CMK (cell line): ENCODE data around the gene ZNF140.

Source experiments
- DNase-seq: peaks from one replicate; pipeline ENCODE4 v3.0.0-alpha.2; 2010; ENCODE audit warnings: low read depth

The ZNF140 gene

DNA sequence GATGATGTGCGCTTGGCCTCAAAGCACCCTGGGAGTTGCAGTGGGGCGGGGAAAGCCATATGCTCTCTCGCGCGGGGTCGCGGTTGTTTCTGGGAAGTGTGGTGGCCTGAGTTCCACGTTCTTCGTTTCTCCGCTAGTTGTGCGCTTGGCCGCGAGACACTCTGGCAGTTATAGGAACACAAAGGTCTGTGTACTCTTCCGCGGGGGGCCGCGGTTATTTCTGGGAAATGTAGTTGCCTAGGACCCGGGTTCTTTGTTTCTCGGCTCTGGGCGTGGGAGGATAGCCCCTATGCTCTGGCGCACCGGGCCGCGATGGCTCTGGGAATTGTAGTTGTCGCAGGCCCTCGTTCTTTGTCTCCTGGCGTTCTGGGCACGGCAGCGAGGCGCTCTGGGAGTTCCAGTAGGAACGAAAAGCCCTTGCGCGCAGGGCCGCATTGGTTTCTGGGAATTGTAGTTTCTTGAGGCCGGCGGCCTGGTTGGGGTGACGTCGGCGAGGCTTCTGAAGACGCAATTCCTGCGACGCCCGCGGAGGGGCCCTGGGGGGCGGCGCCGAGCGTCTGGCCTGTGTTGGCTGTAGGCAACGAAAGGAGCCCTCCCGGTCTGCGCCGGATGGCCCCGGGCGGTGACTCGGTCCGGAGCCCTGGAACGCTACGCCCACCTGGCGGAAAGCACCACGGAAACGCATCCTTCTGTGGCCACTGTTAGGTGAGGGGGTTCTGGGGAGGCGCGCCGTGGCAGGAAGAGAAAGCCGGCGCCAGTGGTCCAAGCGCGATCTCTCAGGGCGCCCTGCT lies at the start of gene ZNF140:
Gene ZNF140, plus strand, starts transcription at position 556 of the 791 bp plus-strand sequence. CDS start 398 bp downstream, outside the sequence.
- DNase-seq = peak; percentile 91

DNA sequence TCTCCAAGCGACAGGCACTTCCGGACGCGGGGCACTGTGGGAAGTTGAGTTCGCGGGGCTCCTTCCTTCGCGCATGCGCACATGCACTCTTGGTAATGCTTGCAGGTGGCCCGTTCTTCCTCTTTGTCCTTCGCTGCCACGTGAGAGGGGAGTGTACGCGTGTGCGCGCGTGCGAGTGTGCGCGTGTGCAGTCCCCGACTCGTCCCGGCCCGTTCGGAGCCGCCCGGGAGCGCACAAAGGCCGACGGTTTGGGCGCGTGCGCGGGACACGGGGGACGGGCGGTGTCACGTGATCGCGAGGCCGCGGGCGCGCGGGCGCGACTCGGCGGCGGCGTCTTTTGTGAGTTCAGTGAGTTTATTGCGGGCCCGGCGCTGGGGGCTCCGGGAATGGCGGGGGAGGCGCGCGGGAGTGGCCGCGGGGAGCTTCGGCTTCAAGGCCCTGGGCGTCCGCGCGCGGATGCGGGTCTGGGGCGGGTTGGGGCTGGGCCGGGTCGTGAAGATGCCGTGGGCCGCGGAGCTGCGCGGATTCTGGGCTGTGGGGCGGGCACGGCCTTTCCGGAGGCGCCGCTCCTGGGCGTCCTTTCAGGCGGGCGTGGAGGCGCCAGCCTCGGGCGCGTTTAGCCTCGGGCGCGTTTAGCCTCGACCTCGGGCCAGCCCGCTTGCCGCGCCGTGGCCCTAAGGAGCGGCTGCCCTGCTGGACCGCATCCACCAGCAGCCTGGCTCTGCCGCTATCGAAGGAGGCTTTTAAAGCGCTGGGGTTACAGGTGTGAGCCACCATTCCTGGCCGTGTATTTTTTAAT lies 43.3 kb upstream of the ZNF140 start, which contains the start of gene ZNF84:
Gene ZNF84, plus strand, starts transcription at position 303 of the 799 bp plus-strand sequence. CDS start 3,959 bp downstream, outside the sequence.
- DNase-seq = peak; percentile 98

- no peak for DNase-seq
Measured at GRCh38 chr12:133038118-133038709, 42.5 kb upstream of the ZNF140 start.

DNA sequence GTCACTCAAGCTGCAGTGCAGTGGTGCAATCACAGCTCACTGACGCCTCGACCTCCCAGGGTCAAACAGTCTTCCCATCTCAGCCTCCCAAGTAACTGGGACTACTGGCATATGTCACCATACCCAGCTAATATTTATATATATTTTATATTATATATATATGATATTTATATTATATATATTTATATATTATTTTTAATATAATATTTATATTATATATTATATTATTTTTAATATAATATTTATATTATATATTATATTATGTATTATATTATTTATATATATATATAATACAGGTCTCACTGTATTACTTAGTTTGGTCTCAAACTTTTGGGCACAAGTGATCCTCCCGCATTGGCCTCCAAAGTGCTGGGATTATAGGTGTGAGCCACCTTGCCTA lies 34.0 kb upstream of the ZNF140 start:
- DNase-seq = no peak

DNA sequence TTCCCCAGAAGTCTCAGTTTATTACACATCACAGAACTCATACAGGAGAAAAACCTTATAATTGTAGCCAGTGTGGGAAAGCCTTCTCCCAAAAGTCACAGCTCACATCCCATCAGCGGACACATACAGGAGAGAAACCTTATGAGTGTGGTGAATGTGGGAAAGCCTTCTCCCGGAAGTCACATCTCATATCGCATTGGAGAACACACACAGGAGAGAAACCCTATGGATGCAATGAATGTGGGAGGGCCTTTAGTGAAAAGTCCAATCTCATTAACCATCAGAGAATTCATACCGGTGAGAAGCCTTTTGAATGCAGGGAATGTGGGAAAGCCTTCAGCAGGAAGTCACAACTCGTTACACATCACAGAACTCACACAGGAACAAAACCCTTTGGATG lies 23.3 kb upstream of the ZNF140 start:
- no peak for DNase-seq

DNA sequence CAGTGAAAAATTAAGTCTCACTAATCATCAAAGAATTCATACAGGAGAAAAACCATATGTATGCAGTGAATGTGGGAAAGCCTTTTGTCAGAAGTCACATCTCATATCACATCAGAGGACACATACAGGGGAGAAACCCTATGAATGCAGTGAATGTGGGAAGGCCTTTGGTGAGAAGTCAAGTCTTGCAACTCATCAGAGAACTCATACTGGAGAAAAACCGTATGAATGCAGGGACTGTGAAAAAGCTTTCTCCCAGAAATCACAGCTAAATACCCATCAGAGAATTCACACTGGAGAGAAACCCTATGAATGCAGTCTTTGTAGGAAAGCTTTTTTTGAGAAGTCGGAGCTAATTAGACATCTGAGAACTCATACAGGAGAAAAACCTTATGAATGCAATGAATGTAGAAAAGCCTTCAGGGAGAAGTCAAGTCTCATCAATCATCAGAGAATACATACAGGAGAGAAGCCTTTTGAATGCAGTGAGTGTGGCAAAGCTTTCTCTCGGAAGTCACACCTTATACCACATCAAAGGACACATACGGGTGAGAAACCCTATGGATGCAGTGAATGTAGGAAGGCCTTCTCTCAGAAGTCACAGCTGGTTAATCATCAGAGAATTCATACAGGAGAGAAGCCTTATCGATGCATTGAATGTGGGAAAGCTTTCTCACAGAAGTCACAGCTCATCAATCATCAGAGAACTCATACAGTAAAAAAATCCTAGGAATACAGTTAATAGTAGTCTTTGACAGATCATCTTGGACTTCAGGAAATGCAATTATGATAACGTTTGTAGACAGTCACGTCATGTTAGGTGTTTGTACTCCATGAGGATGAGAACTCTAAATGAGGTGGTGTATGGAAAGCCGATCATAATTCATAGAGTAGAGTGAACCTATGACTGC lies 22.3 kb upstream of the ZNF140 start:
- no peak for DNase-seq

GRCh38 chr12:133061954-133062353 lies 18.8 kb upstream of the ZNF140 start:
- no peak for DNase-seq

GRCh38 chr12:133063556-133063955 lies 17.2 kb upstream of the ZNF140 start:
- no peak for DNase-seq

DNA sequence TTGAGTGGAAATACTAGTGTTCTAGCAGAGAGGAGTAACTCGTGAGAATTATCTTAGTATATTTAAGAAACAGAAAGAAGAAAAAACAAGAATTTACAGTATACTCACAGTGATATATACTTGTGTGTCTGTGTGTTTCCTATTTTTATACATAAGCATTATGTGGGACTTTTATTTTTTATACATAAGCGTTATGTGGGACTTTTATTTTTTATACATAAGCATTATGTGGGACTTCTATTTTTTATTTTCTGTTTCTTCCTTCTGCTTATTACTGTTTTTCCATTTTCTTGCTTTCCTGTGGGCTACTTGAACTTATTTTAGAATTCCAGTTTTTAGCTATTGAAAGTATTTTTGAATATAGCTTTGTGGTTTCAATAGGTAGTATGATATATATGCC lies 6.9 kb upstream of the ZNF140 start:
- no peak for DNase-seq

- peak; percentile 97 for DNase-seq
Measured at GRCh38 chr12:133080026-133080367, 726 bp upstream of the ZNF140 start.

DNA sequence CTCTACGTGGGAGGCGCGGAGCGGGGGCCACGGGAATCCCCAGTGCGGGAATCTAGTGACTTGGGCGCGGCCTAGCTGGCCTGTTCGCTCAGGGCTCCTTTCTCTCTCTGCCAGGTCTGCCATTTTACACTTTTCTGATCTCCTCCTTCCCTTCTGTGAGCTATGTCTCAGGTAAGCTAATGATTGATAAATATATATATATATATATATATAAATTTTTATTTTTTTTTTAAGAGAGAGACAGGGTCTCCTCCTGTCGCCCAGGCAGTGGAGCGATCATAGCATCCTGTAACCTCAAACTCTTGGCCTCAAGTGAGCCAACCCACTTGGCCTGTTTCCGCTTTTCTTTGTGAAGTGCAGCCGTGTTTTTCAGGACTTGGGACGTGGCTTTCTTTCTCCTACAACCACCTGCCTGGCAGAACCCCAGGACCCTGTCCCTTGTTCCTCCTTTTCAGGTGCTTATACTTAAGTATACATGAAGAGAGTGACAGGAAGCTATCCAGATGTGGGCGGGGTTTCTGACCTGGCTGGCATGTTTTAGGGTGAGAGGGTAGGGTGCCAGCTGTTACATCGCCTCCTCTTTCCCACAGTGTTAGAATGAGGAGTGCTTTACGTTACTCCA lies 547 bp downstream of the ZNF140 start:
- DNase-seq = no peak

- no peak for DNase-seq
Measured at GRCh38 chr12:133083345-133083744, 2.6 kb downstream of the ZNF140 start.

DNA sequence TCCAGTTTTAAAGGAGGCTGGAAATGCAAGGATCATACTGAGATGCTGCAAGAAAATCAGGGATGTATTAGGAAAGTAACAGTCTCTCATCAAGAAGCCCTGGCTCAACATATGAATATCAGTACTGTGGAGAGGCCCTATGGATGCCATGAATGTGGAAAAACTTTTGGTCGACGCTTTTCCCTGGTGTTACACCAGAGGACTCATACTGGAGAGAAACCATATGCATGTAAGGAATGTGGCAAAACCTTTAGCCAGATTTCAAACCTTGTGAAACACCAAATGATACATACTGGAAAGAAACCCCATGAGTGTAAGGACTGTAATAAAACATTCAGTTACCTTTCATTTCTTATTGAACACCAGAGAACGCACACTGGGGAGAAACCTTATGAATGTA lies 24.9 kb downstream of the ZNF140 start:
- DNase-seq = no peak

DNA sequence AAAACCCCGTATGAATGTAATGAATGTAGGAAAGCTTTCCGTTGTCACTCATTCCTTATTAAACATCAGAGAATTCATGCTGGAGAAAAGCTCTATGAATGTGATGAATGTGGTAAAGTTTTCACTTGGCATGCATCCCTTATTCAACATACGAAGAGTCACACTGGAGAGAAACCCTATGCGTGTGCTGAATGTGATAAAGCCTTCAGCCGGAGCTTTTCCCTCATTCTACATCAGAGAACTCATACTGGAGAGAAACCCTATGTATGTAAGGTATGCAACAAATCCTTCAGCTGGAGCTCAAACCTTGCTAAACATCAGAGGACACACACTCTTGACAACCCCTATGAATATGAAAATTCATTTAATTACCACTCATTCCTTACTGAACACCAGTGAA lies 25.5 kb downstream of the ZNF140 start:
- no peak for DNase-seq

- no peak for DNase-seq
Measured at GRCh38 chr12:133107121-133107520, 26.4 kb downstream of the ZNF140 start.

GRCh38 chr12:133108150-133108549 lies 27.4 kb downstream of the ZNF140 start:
- no peak for DNase-seq

GRCh38 chr12:133120385-133121191 lies 39.9 kb downstream of the ZNF140 start:
- no peak for DNase-seq

DNA sequence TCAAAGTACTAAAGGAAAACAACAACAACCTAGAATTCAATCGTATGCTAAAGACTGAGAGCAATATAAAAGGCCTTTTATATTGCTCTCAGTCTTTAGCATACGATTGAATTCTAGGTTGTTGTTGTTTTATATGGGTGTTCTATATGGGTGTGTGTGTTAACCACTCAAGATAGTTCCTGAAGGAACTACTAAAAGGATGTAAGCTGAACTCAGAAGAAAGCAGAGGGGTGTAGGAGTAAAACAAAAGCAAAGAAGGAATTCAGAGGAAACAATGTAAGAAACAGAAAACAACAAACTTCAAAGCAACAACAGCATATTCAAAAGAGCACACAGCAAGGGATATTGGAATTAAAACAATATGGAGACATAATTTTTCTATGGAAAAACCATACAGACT lies 44.0 kb downstream of the ZNF140 start:
- no peak for DNase-seq

GRCh38 chr12:133129368-133130037 lies 48.8 kb downstream of the ZNF140 start:
- no peak for DNase-seq
